ENCODE data around the gene ZMIZ2. TPM values are rescaled to one million over a fixed set of nuclear protein-coding genes. Genes with fewer than 3 reads are reported as not detected.
"Not testable (repeated sequence)": the region's sequence is repeated elsewhere in the genome, so short reads cannot be mapped to it uniquely, and the experiment has no call there.

ZMIZ2 gene
- total RNA-seq, 4 donors from 2014 or later: 13.5 to 26.3 (median 15.3) TPM

GRCh38 chr7:44772867-44773266, 24.2 kb downstream of the ZMIZ2 start:
- no peak for DNase-seq (ENCODE audit: low spot score)
- TF ChIP-seq CTCF (IDR thresholded peaks at IDR 0.05): no peak
- no peak for ATAC-seq (ENCODE audit: low FRiP score)

GRCh38 chr7:44774486-44774885, 25.8 kb downstream of the ZMIZ2 start:
- not testable (repeated sequence) for ATAC-seq (ENCODE audit: low FRiP score)

GRCh38 chr7:44775383-44776107, 26.9 kb downstream of the ZMIZ2 start:
- DNase-seq (ENCODE audit: low spot score) (no peak), ATAC-seq (ENCODE audit: low FRiP score) (no peak)
- no peak for TF ChIP-seq CTCF (IDR thresholded peaks at IDR 0.05)

More at GRCh38 chr7:44774486-44774885, 25.8 kb downstream of the ZMIZ2 start:
- DNase-seq (ENCODE audit: low spot score): not testable (repeated sequence)

- TF ChIP-seq CTCF (IDR thresholded peaks at IDR 0.05): no peak
- DNase-seq (ENCODE audit: low spot score) (no peak), ATAC-seq (ENCODE audit: low FRiP score) (no peak)
Measured at GRCh38 chr7:44776211-44776610, 27.6 kb downstream of the ZMIZ2 start.

GRCh38 chr7:44782460-44782859, 33.8 kb downstream of the ZMIZ2 start:
- TF ChIP-seq CTCF (IDR thresholded peaks at IDR 0.05): no peak
- DNase-seq (ENCODE audit: low spot score) (no peak), ATAC-seq (ENCODE audit: low FRiP score) (no peak)

- no peak for TF ChIP-seq CTCF (IDR thresholded peaks at IDR 0.05)
- DNase-seq (ENCODE audit: low spot score): no peak
- ATAC-seq (ENCODE audit: low FRiP score): no peak
Measured at GRCh38 chr7:44783407-44783806, 34.8 kb downstream of the ZMIZ2 start.

- no peak for DNase-seq (ENCODE audit: low spot score)
- TF ChIP-seq CTCF (IDR thresholded peaks at IDR 0.05): no peak
- ATAC-seq (ENCODE audit: low FRiP score): no peak
Measured at GRCh38 chr7:44784364-44784763, 35.7 kb downstream of the ZMIZ2 start.

- DNase-seq (ENCODE audit: low spot score); ATAC-seq (ENCODE audit: low FRiP score): not testable (repeated sequence)
Measured at GRCh38 chr7:44785218-44785617, 36.6 kb downstream of the ZMIZ2 start.

Measured in omental fat pad (tissue), 4 donors.